HepG2 (cell line): Measurements from ENCODE around the gene TMEM38B. TPM values are rescaled to one million over a fixed set of nuclear protein-coding genes. Genes with fewer than 3 reads are reported as not detected.

Source experiments
- ATAC-seq: fragments of 200-7000 bp; cut with Tn5 transposase; 3 replicates; pipeline ENCODE4 v1.9.1; 2020; ENCODE audit warnings: mild to moderate bottlenecking, moderate library complexity
- Bru-seq: library from RNA; stranded (reverse); fragments of 400-500 nt; gene quantifications from one replicate; lab custom pipeline; 2021; lab: Mats Ljungman, UMichigan
- BruChase-seq, 2 experiments: library from RNA; stranded (reverse); fragments of 400-500 nt; gene quantifications; one replicate each; lab custom pipeline; 2021; lab: Mats Ljungman, UMichigan
- BruUV-seq: library from RNA; stranded (reverse); fragments of 400-500 nt; replicated peaks from 2 replicates; lab custom pipeline; 2021; lab: Mats Ljungman, UMichigan
- CTCF ChIA-PET: fragments of 300-600 bp; formaldehyde crosslinking; extraction: SDS; loops from one replicate; lab custom pipeline; 2021; ENCODE audit warnings: low total read pairs, inconsistent platforms, low intra/inter-chr PET ratio; lab: Yijun Ruan, JAX
- POLR2A ChIA-PET: fragments of 350-600 bp; sonication (Branson Sonifier 250); formaldehyde crosslinking; loops from one replicate; lab custom pipeline; 2020; ENCODE audit warnings: antibody characterized with exemption, inconsistent platforms; lab: Yijun Ruan, JAX
- DNase-seq: peaks from one replicate; pipeline ENCODE4 v3.0.0-alpha.2; 2015; ENCODE audit warnings: low spot score
- FAIRE-seq: peaks from 3 replicates; lab custom pipeline; 2011; peaks lifted over from hg19 to GRCh38; lab: Jason Lieb, UNC
- H2AFZ ChIP-seq: one replicate; pipeline ENCODE4 v1.6.1; 2011; ENCODE audit warnings: low read length, inconsistent platforms
- H3K27ac ChIP-seq: fragments of 300-600 bp; 3 replicates; pipeline ENCODE4 v1.8.0; 2011; ENCODE audit warnings: mixed run types, mild to moderate bottlenecking, mixed read lengths, low read length, inconsistent platforms; ENCODE audit not compliant: insufficient read depth; ENCODE audit errors: extremely low read length
- H3K27me3 ChIP-seq, 2 experiments: fragments of 200-600 bp in 1 of 2; 2 replicates in 1 of 2; 3 replicates in 1 of 2; pipeline versions ENCODE4 v1.6.0 to v1.8.0; 2011; ENCODE audit warnings: low read length in 2 of 2, mild to moderate bottlenecking in 2 of 2, moderate library complexity in 2 of 2, inconsistent platforms in 1 of 2; ENCODE audit not compliant: insufficient read depth in 2 of 2, control insufficient read depth in 1 of 2
- H3K36me3 ChIP-seq, 2 experiments: fragments of 200-600 bp in 1 of 2; replicated peaks in 1 of 2; 2 replicates in 1 of 2; 3 replicates in 1 of 2; pipeline versions ENCODE4 v1.5.1 to v1.8.0; 2011; ENCODE audit warnings: low read length in 2 of 2, inconsistent platforms in 1 of 2; ENCODE audit not compliant: insufficient read depth in 2 of 2, control insufficient read depth in 1 of 2
- H3K4me1 ChIP-seq: 2 replicates; pipeline ENCODE4 v1.5.1; 2012; ENCODE audit warnings: low read length, inconsistent platforms; ENCODE audit not compliant: insufficient read depth
- H3K4me2 ChIP-seq: 2 replicates; pipeline ENCODE4 v1.6.0; 2011; ENCODE audit warnings: low read depth, low read length, inconsistent platforms
- H3K4me3 ChIP-seq, 3 experiments: fragments of 200-600 bp in 1 of 3; sonication (generic), shearing (Covaris generic) in 1 of 3; replicated peaks in 1 of 3; 2 replicates each; pipeline ENCODE4 v1.5.1; 2011 to 2016; ENCODE audit warnings: low read length in 3 of 3, inconsistent platforms in 2 of 3, low read depth in 2 of 3, mild to moderate bottlenecking in 2 of 3, control low read depth in 1 of 3, mixed read lengths in 1 of 3; ENCODE audit not compliant: insufficient read depth in 1 of 3
- H3K79me2 ChIP-seq: one replicate; pipeline ENCODE4 v1.6.1; 2011; ENCODE audit warnings: low read length, inconsistent platforms; ENCODE audit not compliant: insufficient read depth
- H3K9ac ChIP-seq: 2 replicates; pipeline ENCODE4 v1.6.0; 2011; ENCODE audit warnings: mild to moderate bottlenecking, low read depth, low read length, inconsistent platforms; ENCODE audit not compliant: insufficient read depth
- H3K9me3 ChIP-seq: 2 replicates; pipeline ENCODE4 v1.5.1; 2012; ENCODE audit warnings: mild to moderate bottlenecking, low read length
- H4K20me1 ChIP-seq: 2 replicates; pipeline ENCODE4 v1.6.0; 2011; ENCODE audit warnings: inconsistent platforms, mild to moderate bottlenecking, low read length, moderate library complexity; ENCODE audit not compliant: insufficient read depth
- HIVEP1 ChIP-seq: sonication (generic); formaldehyde crosslinking; IDR thresholded peaks from 2 replicates; pipeline ENCODE4 v1.4.0; 2020; ENCODE audit warnings: mild to moderate bottlenecking, missing genetic modification reagents
- RXRB ChIP-seq: IDR thresholded peaks from 2 replicates; pipeline ENCODE4 v1.6.1; 2016; ENCODE audit warnings: borderline replicate concordance, missing genetic modification reagents, missing compliant biosample characterization
- SP5 ChIP-seq: IDR thresholded peaks from 2 replicates; pipeline ENCODE4 v1.6.1; 2016; ENCODE audit warnings: low read depth, borderline replicate concordance
- ZNF343 ChIP-seq: sonication (generic); formaldehyde crosslinking; IDR thresholded peaks from 2 replicates; pipeline ENCODE4 v1.4.0; 2020; ENCODE audit warnings: mild to moderate bottlenecking, missing genetic modification reagents
- ZNF501 ChIP-seq: sonication (generic); formaldehyde crosslinking; IDR thresholded peaks from 2 replicates; pipeline ENCODE4 v1.5.1; 2020; ENCODE audit warnings: mild to moderate bottlenecking, moderate library complexity, missing genetic modification reagents
- WGBS: methylation state at CpG from one replicate; pipeline ENCODE4 v1.1.6; 2017; ENCODE audit warnings: low lambda C conversion rate; 5-methylcytosine and 5-hydroxymethylcytosine counted together
- in situ Hi-C: cut with HindIII; loops from 2 replicates; pipeline ENCODE4 v1.10.0; 2017; ENCODE audit warnings: low pct_unique_long_range_greater_than_20kb; ENCODE audit not compliant: extremely low pct_ligation_motif_present
- intact Hi-C: fragments of 100-400 bp; cut with micrococcal nuclease; formaldehyde crosslinking; loops from one replicate; pipeline ENCODE4 v1.10.0; 2022; ENCODE audit not compliant: unreplicated experiment
- long read RNA-seq, 2 experiments: library from RNA in 1 of 2; library from polyadenylated mRNA in 1 of 2; stranded (forward) in 1 of 2; unstranded in 1 of 2; transcript quantifications; one replicate each; pipeline ENCODE4 v2.0.0, GENCODE V29; 2019 to 2022
- polyA minus RNA-seq, 3 experiments: library from RNA; depleted of rRNA, polyadenylated mRNA; stranded (reverse); fragments of >200 nt; gene quantifications; 2 replicates each; pipeline ENCODE4 v1.2.3, GENCODE V29; 2011; ENCODE audit warnings: low replicate concordance in 1 of 3
- polyA plus RNA-seq, 8 experiments: library from polyadenylated mRNA; depleted of rRNA in 3 of 8; stranded (reverse) in 7 of 8; unstranded in 1 of 8; fragments of >200 nt; fragmentation: Illumina TruSeq in 4 of 8; extraction: Trizol in 4 of 8; gene quantifications; 2 replicates each; pipeline versions ENCODE4 v1.2.1 to v1.2.3, GENCODE V29; 2011 to 2016; ENCODE audit warnings: low read depth in 4 of 8, missing spikeins in 1 of 8, mixed read lengths in 1 of 8; ENCODE audit not compliant: insufficient read depth in 1 of 8
- total RNA-seq, 5 experiments: library from RNA; depleted of rRNA; stranded (reverse); fragments of >200 nt; fragmentation: Illumina TruSeq; extraction: Trizol; gene quantifications; 2 replicates each; pipeline ENCODE4 v1.2.3, GENCODE V29; 2016; ENCODE audit warnings: low read depth in 1 of 5
- TF ChIP-seq, protein P1 (sequence below): sonication (generic); formaldehyde crosslinking; IDR thresholded peaks from 2 replicates; pipeline ENCODE4 v1.5.0; 2020; ENCODE audit warnings: mild to moderate bottlenecking, missing genetic modification reagents
- TF ChIP-seq, protein P2 (sequence below): IDR thresholded peaks from 2 replicates; pipeline ENCODE4 v1.6.1; 2016; ENCODE audit warnings: low read depth, control low read depth
- TF ChIP-seq, protein P3 (sequence below): fragments of 450-650 bp; IDR thresholded peaks from 2 replicates; pipeline ENCODE4 v1.6.1; 2017; ENCODE audit warnings: mild to moderate bottlenecking

The TMEM38B gene, protein sequence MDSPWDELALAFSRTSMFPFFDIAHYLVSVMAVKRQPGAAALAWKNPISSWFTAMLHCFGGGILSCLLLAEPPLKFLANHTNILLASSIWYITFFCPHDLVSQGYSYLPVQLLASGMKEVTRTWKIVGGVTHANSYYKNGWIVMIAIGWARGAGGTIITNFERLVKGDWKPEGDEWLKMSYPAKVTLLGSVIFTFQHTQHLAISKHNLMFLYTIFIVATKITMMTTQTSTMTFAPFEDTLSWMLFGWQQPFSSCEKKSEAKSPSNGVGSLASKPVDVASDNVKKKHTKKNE
- 26.0 and 32.4 TPM in 2 replicates for total RNA-seq (2016; rRNA removed; fragmentation: Illumina TruSeq; extraction: Trizol)
- total RNA-seq (2016; cell fraction: cytosol; rRNA removed; fragmentation: Illumina TruSeq; extraction: Trizol; ENCODE audit: low read depth): 13.2 and 15.1 TPM in 2 replicates
- total RNA-seq (2016; cell fraction: insoluble cytoplasmic fraction; rRNA removed; fragmentation: Illumina TruSeq; extraction: Trizol): 21.7 and 29.4 TPM in 2 replicates
- 16.9 and 17.8 TPM in 2 replicates for total RNA-seq (2016; cell fraction: membrane; rRNA removed; fragmentation: Illumina TruSeq; extraction: Trizol)
- 23.7 and 24.3 TPM in 2 replicates for total RNA-seq (2016; cell fraction: nucleus; rRNA removed; fragmentation: Illumina TruSeq; extraction: Trizol)
- 12.4 and 13.4 TPM in 2 replicates for polyA plus RNA-seq (2011; rRNA removed)
- 9.6 and 15.4 TPM in 2 replicates for polyA plus RNA-seq (2011; cell fraction: cytosol; rRNA removed)
- 3.9 and 6.1 TPM in 2 replicates for polyA plus RNA-seq (2011; cell fraction: nucleus; rRNA removed)
- polyA plus RNA-seq (2012): 14.8 and 19.3 TPM in 2 replicates
- 3.8 and 5.9 TPM in 2 replicates for polyA plus RNA-seq (2016; cell fraction: cytosol; fragmentation: Illumina TruSeq; extraction: Trizol; ENCODE audit: low read depth)
- 15.6 and 16.4 TPM in 2 replicates for polyA plus RNA-seq (2016; cell fraction: insoluble cytoplasmic fraction; fragmentation: Illumina TruSeq; extraction: Trizol; ENCODE audit: low read depth)
- polyA plus RNA-seq (2016; cell fraction: membrane; fragmentation: Illumina TruSeq; extraction: Trizol; ENCODE audit: low read depth): 8.4 and 9.8 TPM in 2 replicates
- polyA plus RNA-seq (2016; cell fraction: nucleus; fragmentation: Illumina TruSeq; extraction: Trizol; ENCODE audit: insufficient read depth, low read depth): 26.7 and 29.8 TPM in 2 replicates
- 13.5 and 22.6 TPM in 2 replicates for polyA minus RNA-seq (2011; rRNA and poly(A)+ RNA removed; ENCODE audit: low replicate concordance)
- 14.0 and 21.4 TPM in 2 replicates for polyA minus RNA-seq (2011; cell fraction: cytosol; rRNA and poly(A)+ RNA removed)
- polyA minus RNA-seq (2011; cell fraction: nucleus; rRNA and poly(A)+ RNA removed): 11.3 and 15.5 TPM in 2 replicates
- Bru-seq, nascent RNA: percentile 59 among the genes with signal in this experiment
- BruChase-seq, experiment 1, labeled RNA remaining after a 6-hour chase: percentile 64 among the genes with signal in this experiment
- percentile 62 among the genes with signal in this experiment for BruChase-seq, experiment 2, labeled RNA remaining after a 2-hour chase
- long read RNA-seq, experiment 1, transcript TMEM38B-202 (6 exons, 3,525 nt): major isoform, 34 of 39 reads
- long read RNA-seq, experiment 1, partial matches to known transcripts: 1 of 39 reads
- long read RNA-seq, experiment 1, other reads (novel, unspliced or antisense): 4 of 39 reads
- long read RNA-seq, experiment 2, partial matches to known transcripts: 2 of 39 reads
- long read RNA-seq, experiment 2, other reads (novel, unspliced or antisense): 33 of 39 reads

DNA sequence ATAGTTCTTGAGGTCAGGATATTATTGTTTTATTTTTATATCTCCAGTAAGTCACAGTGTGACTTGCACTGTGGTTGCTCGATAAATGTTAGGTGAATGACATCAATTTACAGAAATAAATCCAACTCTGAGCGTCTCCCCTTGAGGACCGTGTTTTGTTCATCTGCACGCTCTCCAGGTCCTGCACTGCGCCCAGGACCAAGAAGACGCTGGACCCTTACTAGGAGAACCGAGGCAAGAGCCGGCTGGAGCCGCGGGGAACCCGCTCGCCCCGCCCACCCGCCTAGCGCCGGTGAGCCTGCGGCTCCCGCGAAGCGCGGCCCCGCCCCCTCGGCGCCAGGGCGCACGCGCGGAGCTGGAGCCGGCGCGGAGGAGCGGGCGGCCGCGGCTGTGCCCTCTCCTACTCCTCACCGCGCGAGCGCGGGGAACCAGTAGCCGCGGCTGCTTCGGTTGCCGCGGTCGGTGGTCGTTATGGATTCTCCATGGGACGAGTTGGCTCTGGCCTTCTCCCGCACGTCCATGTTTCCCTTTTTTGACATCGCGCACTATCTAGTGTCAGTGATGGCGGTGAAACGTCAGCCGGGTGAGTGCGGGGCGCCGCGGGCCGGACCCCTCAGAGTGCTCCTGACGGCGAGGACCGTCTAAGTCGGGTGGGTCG lies at the start of gene TMEM38B:
Gene TMEM38B, plus strand, starts transcription at position 352 of the 658 bp plus-strand sequence. Its CDS starts 120 bp downstream, at position 472.
- peak within 1 kb of the TSS; percentile 77 to 92 (median 82) for H3K4me3 ChIP-seq
- H3K4me1 ChIP-seq: peaks cover 31% of the 10 kb centered on the region
- in situ Hi-C loops (no loop called here), intact Hi-C loops (loop anchor here (2.0 to 10.0 kb wide), 2 partner anchors 38 to 250 kb away; partner anchors contain the start of gene FSD1L)
- BruUV-seq: no TSS peak
- H3K4me2 ChIP-seq: peak within 1 kb of the TSS; percentile 92
- WGBS: under 1% methylated on average over 28 of the region's 65 CpGs
- no peaks in the 10 kb centered on the region for H3K36me3 ChIP-seq
- H3K27me3 ChIP-seq: no peaks in the 10 kb centered on the region; a peak in 1 of 5 replicates
- H3K9ac ChIP-seq: peak within 1 kb of the TSS; percentile 71
- H2AFZ ChIP-seq: peak within 1 kb of the TSS; percentile 79
- ATAC-seq (peak; percentile 93), DNase-seq (peak; percentile 50), FAIRE-seq (no peak)
- H3K9me3 ChIP-seq: no peaks in the 10 kb centered on the region
- H4K20me1 ChIP-seq: no peaks in the 10 kb centered on the region
- ChIA-PET POLR2A (interaction anchor here (1.1 to 2.1 kb wide), 3 partner anchors 13 to 276 kb away, joined by 3 to 6 read pairs (median 5); no protein-coding TSS in a partner anchor), CTCF (no interaction called here)
- peak within 1 kb of the TSS; percentile 43 for H3K27ac ChIP-seq
- peaks cover 31% of the 10 kb centered on the region for H3K79me2 ChIP-seq
- TF ChIP-seq ZNF501 (CRISPR knock-in tag) (no peak), HIVEP1 (CRISPR knock-in tag) (no peak), ZNF343 (no peak), RXRB (CRISPR knock-in tag) (no peak), SP5 (CRISPR knock-in tag) (peak; percentile 45)
- TF ChIP-seq, protein P1, sequence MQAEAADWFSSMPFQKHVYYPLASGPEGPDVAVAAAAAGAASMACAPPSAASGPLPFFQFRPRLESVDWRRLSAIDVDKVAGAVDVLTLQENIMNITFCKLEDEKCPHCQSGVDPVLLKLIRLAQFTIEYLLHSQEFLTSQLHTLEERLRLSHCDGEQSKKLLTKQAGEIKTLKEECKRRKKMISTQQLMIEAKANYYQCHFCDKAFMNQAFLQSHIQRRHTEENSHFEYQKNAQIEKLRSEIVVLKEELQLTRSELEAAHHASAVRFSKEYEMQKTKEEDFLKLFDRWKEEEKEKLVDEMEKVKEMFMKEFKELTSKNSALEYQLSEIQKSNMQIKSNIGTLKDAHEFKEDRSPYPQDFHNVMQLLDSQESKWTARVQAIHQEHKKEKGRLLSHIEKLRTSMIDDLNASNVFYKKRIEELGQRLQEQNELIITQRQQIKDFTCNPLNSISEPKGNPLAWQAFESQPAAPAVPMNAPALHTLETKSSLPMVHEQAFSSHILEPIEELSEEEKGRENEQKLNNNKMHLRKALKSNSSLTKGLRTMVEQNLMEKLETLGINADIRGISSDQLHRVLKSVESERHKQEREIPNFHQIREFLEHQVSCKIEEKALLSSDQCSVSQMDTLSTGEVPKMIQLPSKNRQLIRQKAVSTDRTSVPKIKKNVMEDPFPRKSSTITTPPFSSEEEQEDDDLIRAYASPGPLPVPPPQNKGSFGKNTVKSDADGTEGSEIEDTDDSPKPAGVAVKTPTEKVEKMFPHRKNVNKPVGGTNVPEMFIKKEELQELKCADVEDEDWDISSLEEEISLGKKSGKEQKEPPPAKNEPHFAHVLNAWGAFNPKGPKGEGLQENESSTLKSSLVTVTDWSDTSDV (CRISPR knock-in tag): 0 out of 2 replicates have a peak, but pooled peaks have one; percentile 3
- TF ChIP-seq, protein P2, sequence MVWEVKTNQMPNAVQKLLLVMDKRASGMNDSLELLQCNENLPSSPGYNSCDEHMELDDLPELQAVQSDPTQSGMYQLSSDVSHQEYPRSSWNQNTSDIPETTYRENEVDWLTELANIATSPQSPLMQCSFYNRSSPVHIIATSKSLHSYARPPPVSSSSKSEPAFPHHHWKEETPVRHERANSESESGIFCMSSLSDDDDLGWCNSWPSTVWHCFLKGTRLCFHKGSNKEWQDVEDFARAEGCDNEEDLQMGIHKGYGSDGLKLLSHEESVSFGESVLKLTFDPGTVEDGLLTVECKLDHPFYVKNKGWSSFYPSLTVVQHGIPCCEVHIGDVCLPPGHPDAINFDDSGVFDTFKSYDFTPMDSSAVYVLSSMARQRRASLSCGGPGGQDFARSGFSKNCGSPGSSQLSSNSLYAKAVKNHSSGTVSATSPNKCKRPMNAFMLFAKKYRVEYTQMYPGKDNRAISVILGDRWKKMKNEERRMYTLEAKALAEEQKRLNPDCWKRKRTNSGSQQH (CRISPR knock-in tag): 0 out of 2 replicates have a peak, but pooled peaks have one; percentile 6
- TF ChIP-seq, protein P3, sequence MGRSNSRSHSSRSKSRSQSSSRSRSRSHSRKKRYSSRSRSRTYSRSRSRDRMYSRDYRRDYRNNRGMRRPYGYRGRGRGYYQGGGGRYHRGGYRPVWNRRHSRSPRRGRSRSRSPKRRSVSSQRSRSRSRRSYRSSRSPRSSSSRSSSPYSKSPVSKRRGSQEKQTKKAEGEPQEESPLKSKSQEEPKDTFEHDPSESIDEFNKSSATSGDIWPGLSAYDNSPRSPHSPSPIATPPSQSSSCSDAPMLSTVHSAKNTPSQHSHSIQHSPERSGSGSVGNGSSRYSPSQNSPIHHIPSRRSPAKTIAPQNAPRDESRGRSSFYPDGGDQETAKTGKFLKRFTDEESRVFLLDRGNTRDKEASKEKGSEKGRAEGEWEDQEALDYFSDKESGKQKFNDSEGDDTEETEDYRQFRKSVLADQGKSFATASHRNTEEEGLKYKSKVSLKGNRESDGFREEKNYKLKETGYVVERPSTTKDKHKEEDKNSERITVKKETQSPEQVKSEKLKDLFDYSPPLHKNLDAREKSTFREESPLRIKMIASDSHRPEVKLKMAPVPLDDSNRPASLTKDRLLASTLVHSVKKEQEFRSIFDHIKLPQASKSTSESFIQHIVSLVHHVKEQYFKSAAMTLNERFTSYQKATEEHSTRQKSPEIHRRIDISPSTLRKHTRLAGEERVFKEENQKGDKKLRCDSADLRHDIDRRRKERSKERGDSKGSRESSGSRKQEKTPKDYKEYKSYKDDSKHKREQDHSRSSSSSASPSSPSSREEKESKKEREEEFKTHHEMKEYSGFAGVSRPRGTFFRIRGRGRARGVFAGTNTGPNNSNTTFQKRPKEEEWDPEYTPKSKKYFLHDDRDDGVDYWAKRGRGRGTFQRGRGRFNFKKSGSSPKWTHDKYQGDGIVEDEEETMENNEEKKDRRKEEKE: no peak
